Measurements from ENCODE around the gene ZFAND2A.
"Not testable (repeated sequence)": the region's sequence is repeated elsewhere in the genome, so short reads cannot be mapped to it uniquely, and the experiment has no call there.

The ZFAND2A gene

GRCh38 chr7:1159891-1160669, at the start of gene ZFAND2A:
Gene ZFAND2A, minus strand, starts transcription at chr7:1160196. Its CDS starts 1,984 bp downstream, at chr7:1158212.
- DNase-seq (ENCODE audit: low spot score), result peak; percentile 100
- no peak for TF ChIP-seq CTCF (IDR thresholded peaks at IDR 0.05; ENCODE audit: borderline replicate concordance, control extremely low read depth, extremely low read depth, insufficient read depth, missing control alignments)
- in situ Hi-C loops (cut with MboI; ENCODE audit: low sequenced_read_pairs, unreplicated experiment), result no loop called here

GRCh38 chr7:1209097-1209496, 49.1 kb upstream of the ZFAND2A start:
- in situ Hi-C loops (cut with MboI; ENCODE audit: low sequenced_read_pairs, unreplicated experiment), result no loop called here
- no peak for DNase-seq (ENCODE audit: low spot score)
- TF ChIP-seq CTCF (IDR thresholded peaks at IDR 0.05; ENCODE audit: borderline replicate concordance, control extremely low read depth, extremely low read depth, insufficient read depth, missing control alignments), result no peak

GRCh38 chr7:1205742-1206141, 45.7 kb upstream of the ZFAND2A start:
- in situ Hi-C loops (cut with MboI; ENCODE audit: low sequenced_read_pairs, unreplicated experiment); DNase-seq (ENCODE audit: low spot score): not testable (repeated sequence)

GRCh38 chr7:1204460-1205140, 44.6 kb upstream of the ZFAND2A start:
- no peak for DNase-seq (ENCODE audit: low spot score)
- in situ Hi-C loops (cut with MboI; ENCODE audit: low sequenced_read_pairs, unreplicated experiment), result no loop called here
- TF ChIP-seq CTCF (IDR thresholded peaks at IDR 0.05; ENCODE audit: borderline replicate concordance, control extremely low read depth, extremely low read depth, insufficient read depth, missing control alignments), result no peak

DNA sequence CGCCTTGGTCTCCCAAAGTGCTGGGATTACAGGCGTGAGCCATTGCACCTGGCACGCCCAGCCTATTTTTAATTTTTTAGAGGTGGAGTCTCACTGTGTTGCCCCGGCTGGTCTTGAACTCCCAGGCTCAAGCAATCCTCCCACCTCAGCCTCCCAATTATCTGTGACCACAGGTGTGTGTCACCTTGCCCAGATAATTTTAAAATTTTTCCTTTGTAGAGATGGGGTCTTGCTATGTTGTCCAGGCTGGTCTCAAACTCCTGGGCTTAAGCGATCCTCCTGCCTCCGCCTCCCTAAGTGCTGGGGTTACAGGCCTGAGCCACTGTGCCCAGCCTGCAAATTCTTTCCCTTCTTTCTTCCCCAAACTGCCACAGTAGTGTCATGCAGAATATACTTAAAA, 42.9 kb upstream of the ZFAND2A start:
- in situ Hi-C loops (cut with MboI; ENCODE audit: low sequenced_read_pairs, unreplicated experiment); DNase-seq (ENCODE audit: low spot score): not testable (repeated sequence)

GRCh38 chr7:1201916-1202315, 41.9 kb upstream of the ZFAND2A start:
- in situ Hi-C loops (cut with MboI; ENCODE audit: low sequenced_read_pairs, unreplicated experiment), result no loop called here
- TF ChIP-seq CTCF (IDR thresholded peaks at IDR 0.05; ENCODE audit: borderline replicate concordance, control extremely low read depth, extremely low read depth, insufficient read depth, missing control alignments), result no peak
- DNase-seq (ENCODE audit: low spot score), result no peak

DNA sequence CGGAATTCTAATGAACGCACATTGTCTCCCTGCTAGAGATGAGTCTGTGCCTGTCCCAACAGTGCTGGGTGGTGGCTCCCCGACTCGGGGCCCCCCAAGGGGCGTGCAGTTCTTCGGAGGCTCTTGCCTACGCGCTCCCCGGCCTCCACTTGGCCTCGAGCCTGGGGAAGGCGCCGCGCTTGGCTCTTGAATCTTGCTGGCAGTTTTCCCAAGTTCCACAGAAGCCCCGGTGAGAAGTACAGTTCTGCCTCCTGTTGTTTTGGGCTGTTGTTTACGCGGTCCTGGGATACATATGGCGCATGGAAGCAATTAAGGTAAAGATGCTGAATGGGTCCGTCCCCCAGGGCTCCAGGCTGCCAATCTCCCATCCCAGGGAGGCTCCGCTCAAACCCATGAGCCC, 40.0 kb upstream of the ZFAND2A start:
- in situ Hi-C loops (cut with MboI; ENCODE audit: low sequenced_read_pairs, unreplicated experiment), result no loop called here
- no peak for TF ChIP-seq CTCF (IDR thresholded peaks at IDR 0.05; ENCODE audit: borderline replicate concordance, control extremely low read depth, extremely low read depth, insufficient read depth, missing control alignments)

More for the DNA sequence above, 40.0 kb upstream of the ZFAND2A start:
- no peak for DNase-seq (ENCODE audit: low spot score)
